T-helper 1 cell treated with Interleukin-12 subunit alpha and Interleukin-12 subunit beta and Interleukin-4 antibody, amounts not matched to agents 30 ng/mL and 1 ng/mL, for 36 hours (primary cell): Measurements from ENCODE around the gene MPHOSPH6. TPM values are rescaled to one million over a fixed set of nuclear protein-coding genes. Genes with fewer than 3 reads are reported as not detected.
"Not testable (repeated sequence)": the region's sequence is repeated elsewhere in the genome, so short reads cannot be mapped to it uniquely, and the experiment has no call there.

Source experiments
- intact Hi-C: fragments of 100-400 bp; cut with micrococcal nuclease; formaldehyde crosslinking; loops from one replicate; pipeline ENCODE4 v1.15.1; 2024
- total RNA-seq: library from RNA; stranded (reverse); gene quantifications from 2 replicates; pipeline ENCODE4 v1.2.3, GENCODE V29; 2022

MPHOSPH6 gene
- total RNA-seq, 1 donor from 2014 or later: 34.6 TPM

DNA sequence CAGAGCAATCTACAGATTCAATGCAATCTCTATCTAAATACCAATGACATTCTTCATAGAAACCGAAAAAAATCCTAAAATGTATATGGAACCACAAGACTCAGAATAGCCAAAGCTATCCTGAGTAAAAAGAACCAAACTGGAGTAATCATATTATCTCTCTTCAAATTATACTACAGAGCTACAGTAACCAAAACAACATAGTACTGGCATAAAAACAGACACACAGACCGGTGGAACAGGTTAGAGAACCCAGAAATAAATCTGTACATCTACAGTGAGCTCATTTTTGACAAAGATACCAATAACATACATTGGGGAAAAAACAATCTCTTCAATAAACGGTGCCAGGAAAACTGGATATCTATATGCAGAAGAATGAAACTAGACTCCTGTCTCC, 45.4 kb downstream of the MPHOSPH6 start:
- intact Hi-C loops: no loop called here

DNA sequence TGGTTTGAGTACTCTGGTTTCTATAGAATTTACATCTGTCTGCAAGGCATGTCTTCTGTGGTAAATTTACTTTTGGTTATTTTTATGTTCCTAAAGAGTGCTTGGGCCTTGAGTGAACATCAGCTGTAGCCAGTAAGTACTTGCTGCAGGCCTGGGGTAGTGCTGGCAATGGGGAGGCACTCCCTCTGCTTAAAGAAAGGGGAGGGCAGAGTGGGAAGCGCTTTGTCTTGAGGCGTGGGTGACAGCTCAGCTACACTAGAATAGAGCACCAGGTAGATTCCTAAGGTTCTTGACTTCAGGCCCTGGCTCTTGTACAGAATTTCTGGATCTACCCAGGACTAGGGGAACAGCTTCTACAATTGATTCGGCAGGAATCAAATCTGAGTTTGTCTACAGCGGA, 50.6 kb downstream of the MPHOSPH6 start:
- intact Hi-C loops: no loop called here

DNA sequence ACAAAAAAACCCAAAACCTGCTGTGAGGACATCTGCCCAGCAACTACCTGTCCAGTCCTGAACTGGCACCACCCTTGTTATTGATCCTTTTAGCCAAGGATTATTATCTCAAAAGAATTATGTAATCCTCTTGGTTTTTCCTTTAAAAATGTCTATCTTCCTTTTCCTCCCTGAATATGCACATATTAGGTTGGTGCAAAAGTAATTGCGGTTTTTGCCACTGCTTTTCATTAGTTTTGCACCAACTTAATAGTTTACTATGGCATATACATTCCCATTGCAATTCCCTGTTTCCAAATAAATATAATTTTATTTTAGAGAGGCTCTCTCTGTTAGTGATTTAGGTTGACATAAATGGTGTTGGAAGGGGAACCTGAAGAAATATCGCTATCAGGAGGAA, 51.3 kb downstream of the MPHOSPH6 start:
- intact Hi-C loops: no loop called here

DNA sequence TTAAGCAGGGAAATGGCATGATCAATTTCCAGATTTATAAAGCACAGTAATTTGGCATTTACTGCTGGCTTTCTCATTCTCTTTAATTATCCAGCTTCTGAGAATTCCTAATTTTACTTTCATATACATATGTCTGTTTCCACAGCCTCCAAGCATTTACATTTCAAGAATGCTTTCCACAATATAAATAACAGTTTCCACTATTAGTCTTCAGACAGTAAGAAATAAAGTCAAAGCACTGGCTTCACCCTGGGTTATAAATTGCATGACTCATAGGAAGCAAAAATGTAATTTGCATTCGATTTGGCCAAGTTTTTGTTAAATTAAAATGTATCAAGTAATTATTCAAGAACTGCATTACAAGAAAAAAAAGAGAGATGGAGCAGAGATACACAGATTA, 53.5 kb downstream of the MPHOSPH6 start:
- intact Hi-C loops: no loop called here

DNA sequence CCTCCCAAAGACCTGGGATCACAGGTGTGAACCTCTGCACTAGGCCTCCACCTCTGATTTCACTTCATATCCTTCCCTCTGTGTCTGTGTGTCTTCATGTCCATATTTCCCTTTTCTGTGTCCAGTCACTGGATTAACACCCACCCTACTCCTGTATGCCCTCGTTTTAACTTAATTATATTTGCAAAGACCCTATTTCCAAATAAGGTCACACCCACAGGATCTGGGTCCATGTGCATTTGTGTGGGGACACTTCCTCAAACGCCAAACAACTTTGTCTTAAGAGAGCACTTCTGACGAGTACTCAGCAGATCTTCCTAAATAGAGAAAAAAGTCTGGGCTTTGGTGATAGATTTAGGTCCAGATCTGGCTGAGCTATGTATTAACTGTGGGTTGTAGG, 56.3 kb downstream of the MPHOSPH6 start:
- intact Hi-C loops: no loop called here

DNA sequence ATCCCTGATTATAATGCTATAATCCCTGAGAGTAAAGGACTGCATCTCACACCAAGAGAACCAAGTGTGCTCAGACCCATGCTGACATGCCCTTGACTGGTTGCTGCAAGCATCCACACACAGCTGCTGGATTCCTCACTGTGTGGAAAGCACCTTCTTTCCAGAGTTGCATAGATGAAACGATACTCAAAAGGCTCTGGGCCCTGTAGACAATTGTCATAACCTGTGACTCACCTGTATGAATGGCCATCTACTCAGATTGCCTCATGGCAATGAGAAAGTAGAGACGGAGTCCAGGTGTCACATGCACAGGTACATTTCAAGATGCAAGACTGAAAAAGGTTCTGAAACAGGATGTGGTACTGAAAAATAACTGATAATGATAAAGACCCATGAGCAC, 58.1 kb downstream of the MPHOSPH6 start:
- intact Hi-C loops: no loop called here

DNA sequence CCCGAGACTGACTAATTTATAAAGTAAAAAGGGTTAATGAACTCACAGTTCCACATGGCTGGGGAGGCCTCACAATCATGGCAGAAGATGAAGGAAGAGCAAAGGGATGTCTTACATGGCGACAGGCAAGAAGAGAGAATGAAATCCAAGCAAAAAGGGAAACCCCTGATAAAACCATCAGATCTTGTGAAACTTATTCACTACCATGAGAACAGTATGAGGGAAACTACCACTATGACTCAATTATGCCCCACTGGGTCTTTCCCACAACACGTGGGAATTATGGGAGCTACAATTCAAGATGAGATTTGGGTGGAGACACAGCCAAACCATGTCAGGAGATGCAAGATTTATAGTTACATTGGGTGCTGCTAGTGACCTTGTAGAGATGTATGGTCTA, 60.8 kb downstream of the MPHOSPH6 start:
- intact Hi-C loops: not testable (repeated sequence)

DNA sequence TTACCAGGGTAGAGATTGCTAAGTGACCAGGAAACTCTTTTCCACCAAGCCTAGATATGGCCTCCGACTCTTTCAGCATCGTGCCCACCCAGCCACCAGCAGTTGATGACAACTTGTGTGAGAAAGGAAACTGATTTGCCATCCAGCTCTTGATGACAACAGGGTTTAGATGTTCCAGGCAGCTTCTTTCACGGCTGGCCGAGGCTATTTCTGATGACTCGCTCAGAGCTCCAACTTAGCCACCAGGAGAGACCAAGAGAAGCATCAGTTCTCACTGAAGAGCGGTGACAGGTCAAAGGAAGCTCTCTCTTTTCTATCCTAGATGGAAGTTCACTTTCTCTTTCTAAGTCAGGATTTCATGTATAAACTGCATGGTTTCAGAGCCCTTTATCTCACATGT, 61.2 kb downstream of the MPHOSPH6 start:
- intact Hi-C loops: no loop called here

DNA sequence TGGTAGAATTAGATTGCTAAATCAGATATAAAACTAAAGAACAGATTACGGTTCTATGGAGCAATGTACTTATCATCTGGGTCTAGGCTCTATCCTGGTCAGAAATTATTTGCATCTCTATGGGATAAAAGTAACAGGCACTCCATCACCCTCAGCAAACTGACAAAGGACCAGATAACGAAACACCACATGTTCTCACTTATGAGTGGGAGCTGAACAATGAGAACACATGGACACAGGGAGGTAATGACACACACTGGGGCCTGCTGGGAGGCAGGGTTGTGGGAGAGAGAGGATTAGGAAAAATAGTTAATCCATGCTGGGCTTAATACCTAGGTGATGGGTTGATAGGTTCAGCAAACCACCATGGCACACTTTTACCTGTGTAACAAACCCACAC, 61.9 kb downstream of the MPHOSPH6 start:
- intact Hi-C loops: no loop called here

DNA sequence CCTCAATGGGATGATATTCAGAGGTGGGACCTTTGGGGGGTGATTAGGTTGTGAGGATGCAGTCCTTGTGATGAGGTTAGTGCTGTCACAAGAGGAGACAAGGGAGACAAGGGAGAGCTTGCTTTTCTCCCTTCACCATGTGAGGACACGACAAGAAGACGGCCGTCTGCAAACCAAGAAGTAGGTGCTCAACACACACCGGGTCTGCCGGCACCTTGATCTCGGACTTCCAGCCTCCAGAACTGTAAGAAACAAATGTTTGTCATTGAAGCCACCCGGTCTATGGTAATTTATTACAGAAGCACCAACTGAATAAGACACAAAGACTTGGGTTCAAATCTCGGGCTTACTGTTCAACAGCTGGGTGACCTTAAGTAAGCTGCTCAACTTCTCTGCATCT, 64.9 kb downstream of the MPHOSPH6 start:
- intact Hi-C loops: no loop called here

Other genes with a start within 250 kb of the MPHOSPH6 start
- 8.5 and 8.7 TPM in 2 replicates for gene SDR42E1, start 158.8 kb downstream of the MPHOSPH6 start, total RNA-seq
- not detected in 2 replicates for gene HSD17B2, start 135.0 kb downstream of the MPHOSPH6 start, total RNA-seq